Activated naive CD8-positive, alpha-beta T cell (primary cell): Measurements from ENCODE around the gene HDHD3.
A peak's percentile ranks its signal among the peaks of the same experiment; 100 is the strongest.

ENCODE experiments used
- H3K27ac Mint-ChIP-seq: one replicate; pipeline ENCODE4 v1.8.0; 2021; ENCODE audit warnings: mixed read lengths
- H3K27me3 Mint-ChIP-seq: one replicate; pipeline ENCODE4 v1.8.0; 2021; ENCODE audit warnings: mixed read lengths
- H3K36me3 Mint-ChIP-seq: one replicate; pipeline ENCODE4 v1.8.0; 2021; ENCODE audit warnings: mixed read lengths
- H3K4me1 Mint-ChIP-seq: one replicate; pipeline ENCODE4 v1.8.0; 2021; ENCODE audit warnings: low read depth, mixed read lengths
- H3K4me3 Mint-ChIP-seq: one replicate; pipeline ENCODE4 v1.8.0; 2021; ENCODE audit warnings: mild to moderate bottlenecking, mixed read lengths
- H3K9me3 Mint-ChIP-seq: one replicate; pipeline ENCODE4 v1.8.0; 2021; ENCODE audit warnings: low read depth, mixed read lengths

HDHD3 gene

GRCh38 chr9:113340011-113340699 is 36.6 kb downstream of the HDHD3 start, which contains the start of gene WDR31:
TSS of gene WDR31 (minus strand) at chr9:113340275. CDS start at chr9:113332022, 8,253 bp downstream.
- Mint-ChIP-seq H3K9me3 (no peaks in the 10 kb centered on the region), H3K27ac (peak within 1 kb of the TSS; percentile 59), H3K4me3 (peak within 1 kb of the TSS; percentile 93), H3K4me1 (peaks cover 26% of the 10 kb centered on the region), H3K36me3 (no peaks in the 10 kb centered on the region), H3K27me3 (peaks cover 4% of the 10 kb centered on the region)

- no peaks in the 10 kb centered on the region for H3K36me3 Mint-ChIP-seq
Measured at GRCh38 chr9:113337714-113338113, 39.1 kb downstream of the HDHD3 start.

GRCh38 chr9:113331780-113332179 is 45.0 kb downstream of the HDHD3 start:
- peaks cover 3% of the 10 kb centered on the region for H3K36me3 Mint-ChIP-seq

More at GRCh38 chr9:113337714-113338113, 39.1 kb downstream of the HDHD3 start:
- Mint-ChIP-seq H3K4me3 (no peak overlapping the region), H3K9me3 (no peaks in the 10 kb centered on the region), H3K4me1 (peaks cover 25% of the 10 kb centered on the region), H3K27ac (no peak overlapping the region), H3K27me3 (peaks cover 4% of the 10 kb centered on the region)

GRCh38 chr9:113328045-113328782 is 48.6 kb downstream of the HDHD3 start:
- Mint-ChIP-seq H3K9me3 (no peaks in the 10 kb centered on the region), H3K27ac (no peak overlapping the region), H3K4me3 (no peak overlapping the region), H3K27me3 (no peaks in the 10 kb centered on the region), H3K36me3 (peaks cover 3% of the 10 kb centered on the region), H3K4me1 (no peaks in the 10 kb centered on the region)

More at GRCh38 chr9:113331780-113332179, 45.0 kb downstream of the HDHD3 start:
- Mint-ChIP-seq H3K9me3 (no peaks in the 10 kb centered on the region), H3K27me3 (no peaks in the 10 kb centered on the region), H3K27ac (no peak overlapping the region), H3K4me3 (no peak overlapping the region), H3K4me1 (no peaks in the 10 kb centered on the region)

GRCh38 chr9:113326230-113326629 is 50.6 kb downstream of the HDHD3 start:
- H3K36me3 Mint-ChIP-seq, result peaks cover 3% of the 10 kb centered on the region
- H3K27ac Mint-ChIP-seq, result no peak overlapping the region
- H3K9me3 Mint-ChIP-seq, result no peaks in the 10 kb centered on the region
- no peaks in the 10 kb centered on the region for H3K4me1 Mint-ChIP-seq
- H3K27me3 Mint-ChIP-seq, result no peaks in the 10 kb centered on the region
- no peak overlapping the region for H3K4me3 Mint-ChIP-seq
